Heart right ventricle (tissue), 16 donors: ENCODE results near the gene NRN1. TPM values are rescaled to one million over a fixed set of nuclear protein-coding genes. Genes with fewer than 3 reads are reported as not detected.

Source experiments
- ATAC-seq, 8 donors: fragments of 200-7000 bp; cut with Tn5 transposase; one replicate each; pipeline ENCODE4 v1.9.1; 2020; ENCODE audit warnings: mild to moderate bottlenecking in 8 of 8, moderate library complexity in 8 of 8, moderate number of reproducible peaks in 1 of 8
- DNase-seq, 2 donors: peaks; one replicate each; pipeline ENCODE4 v3.0.0-alpha.2; 2020
- H3K27ac ChIP-seq, 10 donors: fragments of 200-600 bp; sonication (generic) in 2 of 10; one replicate each; pipeline versions ENCODE4 v1.5.0 to v1.8.0; 2020 to 2022; ENCODE audit warnings: mild to moderate bottlenecking in 3 of 10
- H3K27me3 ChIP-seq, 7 donors: fragments of 200-600 bp; one replicate each; pipeline ENCODE4 v1.8.0; 2021 to 2022; ENCODE audit warnings: mild to moderate bottlenecking in 2 of 7
- H3K36me3 ChIP-seq, 9 donors: fragments of 200-600 bp; sonication (generic) in 1 of 9; one replicate each; pipeline versions ENCODE4 v1.5.0 to v1.8.0; 2020 to 2022; ENCODE audit warnings: mild to moderate bottlenecking in 2 of 9
- H3K4me1 ChIP-seq, 9 donors: fragments of 200-600 bp; sonication (generic) in 1 of 9; one replicate each; pipeline versions ENCODE4 v1.5.0 to v1.8.0; 2020 to 2022; ENCODE audit warnings: mild to moderate bottlenecking in 4 of 9
- H3K4me3 ChIP-seq, 10 donors: fragments of 200-600 bp; sonication (generic) in 2 of 10; one replicate each; pipeline versions ENCODE4 v1.5.0 to v1.8.0; 2020 to 2022; ENCODE audit warnings: mild to moderate bottlenecking in 7 of 10, moderate library complexity in 2 of 10
- H3K9me3 ChIP-seq, 11 donors: fragments of 200-600 bp in 10 of 11; sonication (generic) in 2 of 11; one replicate each; pipeline versions ENCODE4 v1.5.0 to v1.8.0; 2013 to 2022; ENCODE audit warnings: mild to moderate bottlenecking in 2 of 11, control low read depth in 1 of 11, moderate library complexity in 1 of 11
- CTCF ChIP-seq, 9 donors: fragments of 200-600 bp; sonication (generic) in 2 of 9; IDR thresholded peaks; one replicate each; pipeline versions ENCODE4 v1.5.0 to v1.8.0; 2021 to 2022; ENCODE audit warnings: antibody characterized with exemption in 9 of 9, mild to moderate bottlenecking in 5 of 9, moderate library complexity in 1 of 9
- WGBS, 2 donors: extraction: QIAGEN DNeasy Blood & Tissue Kit; methylation state at CpG; one replicate each; pipeline ENCODE4 v1.1.7; 2013; ENCODE audit warnings: inconsistent platforms in 1 of 2; 5-methylcytosine and 5-hydroxymethylcytosine counted together
- intact Hi-C, 10 donors: fragments of 100-400 bp; cut with DNase I; formaldehyde crosslinking; loops; one replicate each; pipeline versions ENCODE4 v1.11.1 to v1.14.2; 2022
- polyA plus RNA-seq, 2 donors: library from polyadenylated mRNA; stranded (reverse); fragments of 200-250 nt; gene quantifications; one replicate each; pipeline ENCODE4 v1.2.3, GENCODE V29; 2013
- total RNA-seq, 10 donors: library from RNA; stranded (reverse); fragmentation: NEBNext Ultra II Directional in 3 of 10; extraction: Animal tissue kit (Norgen Biotek cat#: 25700) in 3 of 10; gene quantifications; one replicate each; pipeline versions ENCODE4 v1.2.1 to v1.2.4, GENCODE V29; 2021 to 2023
- donor health status: Arrhythmogenic right ventricular cardiomyopathy.
- donor health status: ischemic (EF 13 %, LVEDD 7.1; RV severe dilation, severe dysfunction).
- donor health status: healthy with polysubstance abuse.
- donor health status: DM: no; HTN: yes; CAD: no.
- donor health status: DM: no; HTN: no; CAD: no.
- donor health status: ischemic (EF 25% LVEDD 6.9; RV normal size, moderate dysfunction).
- donor health status: ischemic (EF 25% LVEDD 5.7; RV mildly dilated, moderate dysfunction).
- donor health status: healthy.
- donor health status: DM: yes; HTN: yes; CAD: no.
- donor health status: Ischemic cardiomyopathy.
- donor health status: ischemic (EF 35%, LVEDD 5.7; RV mildly dilated, moderate dysfunction).
- donor health status: nonischemic (EF 11% LVEDD 7.7; RV severe dilation, severe dysfunction).
- donor health status: DM: yes; HTN: yes; CAD: no.
- donor health status: PGD.
- donor health status: ischemic (EF 29% LVEDD 5.4; RV normal size, mild dysfunction).
- donor health status: nonischemic (EF 23%, LVEDD 6.1; RV moderate dilation, normal function).

NRN1 gene
- total and polyA plus RNA-seq, 12 donors: 7.1 to 24.4 (median 12.7) TPM

DNA sequence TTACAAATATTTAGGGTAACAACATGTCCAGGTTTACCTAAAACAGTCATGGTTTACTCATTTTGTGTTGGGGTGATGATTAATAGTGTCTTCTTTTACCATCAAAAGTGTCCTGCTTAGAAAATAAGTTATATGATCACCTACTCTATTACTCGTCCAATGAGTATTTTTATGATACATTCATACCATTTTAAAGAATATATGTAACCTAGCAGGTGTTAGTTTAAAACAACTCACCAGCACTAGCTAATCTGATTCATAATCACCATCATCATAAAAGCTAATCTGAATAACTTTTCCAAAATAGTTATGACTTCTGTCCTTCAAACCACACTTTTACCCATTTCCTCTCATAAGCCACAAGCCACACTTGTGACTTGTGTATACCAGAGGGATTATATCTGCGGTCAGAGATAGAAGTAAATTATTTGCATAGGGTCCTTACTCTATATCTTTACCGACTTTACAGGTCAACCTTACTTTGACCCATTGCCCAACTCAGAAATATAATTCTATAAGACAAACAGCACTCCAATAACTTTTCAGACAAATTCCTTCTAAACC lies 33.3 kb upstream of the NRN1 start:
- peaks cover 0 to 21% (median 4%) of the 10 kb centered on the region in 7 donors for H3K27me3 ChIP-seq
- H3K4me3 ChIP-seq: no peak overlapping the region
- intact Hi-C loops: no loop called here
- no peak for ATAC-seq
- TF ChIP-seq CTCF (IDR thresholded peaks at IDR 0.05): no peak
- DNase-seq: no peak
- no peaks in the 10 kb centered on the region for H3K36me3 ChIP-seq
- 78 to 88% methylated on average over 3 of the region's 3 CpGs for WGBS, 2 donors
- H3K9me3 ChIP-seq: no peaks in the 10 kb centered on the region
- H3K27ac ChIP-seq: no peak overlapping the region
- H3K4me1 ChIP-seq: no peaks in the 10 kb centered on the region

DNA sequence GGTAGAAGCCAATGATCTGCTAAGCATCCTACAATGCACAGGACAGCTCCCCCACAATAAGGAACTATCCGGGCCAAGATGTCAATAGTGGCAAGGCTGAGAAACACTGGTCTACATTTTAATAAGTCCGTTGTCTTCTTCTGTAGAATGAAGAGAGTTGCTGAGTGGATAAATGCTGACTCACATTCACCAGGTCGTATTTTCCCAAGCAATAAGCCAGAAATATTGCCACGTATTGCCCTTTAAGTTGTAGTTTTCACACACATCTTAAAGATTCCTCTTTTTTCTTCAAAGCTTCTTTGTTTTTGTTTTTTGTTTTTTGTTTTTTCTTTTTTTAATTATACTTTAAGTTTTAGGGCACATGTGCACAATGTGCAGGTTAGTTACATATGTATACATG lies 30.5 kb upstream of the NRN1 start:
- peaks cover 0 to 21% (median 0%) of the 10 kb centered on the region in 7 donors for H3K27me3 ChIP-seq
- WGBS, 2 donors: 86 to 88% methylated on average over 4 of the region's 4 CpGs
- H3K4me3 ChIP-seq: no peak overlapping the region
- H3K4me1 ChIP-seq: peaks cover 0 to 7% (median 0%) of the 10 kb centered on the region in 9 donors
- no peak overlapping the region for H3K27ac ChIP-seq
- TF ChIP-seq CTCF (IDR thresholded peaks at IDR 0.05): no peak
- no peak for DNase-seq
- H3K36me3 ChIP-seq: no peaks in the 10 kb centered on the region
- H3K9me3 ChIP-seq: no peaks in the 10 kb centered on the region
- intact Hi-C loops: no loop called here
- ATAC-seq: no peak

- 57 to 64% methylated on average over 4 of the region's 4 CpGs for WGBS, 2 donors
- TF ChIP-seq CTCF (IDR thresholded peaks at IDR 0.05): no peak
- ATAC-seq (peak in 1 of 8 donors; percentile 26), DNase-seq (no peak)
- H3K4me1 ChIP-seq: peaks cover 0 to 8% (median 0%) of the 10 kb centered on the region in 9 donors
- intact Hi-C loops: no loop called here
- H3K27me3 ChIP-seq: no peaks in the 10 kb centered on the region
- no peaks in the 10 kb centered on the region for H3K36me3 ChIP-seq
- H3K4me3 ChIP-seq: no peak overlapping the region
- H3K9me3 ChIP-seq: no peaks in the 10 kb centered on the region
- peak overlapping the region in 1 of 10 donors; percentile 21 for H3K27ac ChIP-seq
Measured at GRCh38 chr6:6033858-6034257, 27.1 kb upstream of the NRN1 start.

- Histone ChIP-seq H3K4me1 (peaks cover 0 to 25% (median 6%) of the 10 kb centered on the region in 9 donors), H3K27ac (peak overlapping the region; percentile 21 to 87 (median 72)), H3K9me3 (no peaks in the 10 kb centered on the region), H3K27me3 (peaks cover 0 to 25% (median 3%) of the 10 kb centered on the region in 7 donors), H3K36me3 (no peaks in the 10 kb centered on the region), H3K4me3 (peak overlapping the region in 1 of 10 donors; percentile 24)
- DNase-seq (no peak), ATAC-seq (peak in 6 of 8 donors; percentile 49 to 79 (median 60))
- intact Hi-C loops: no loop called here
- 57 to 73% methylated on average over 2 of the region's 2 CpGs for whole genome bisulfite sequencing, 2 donors
- no peak for TF ChIP-seq CTCF (IDR thresholded peaks at IDR 0.05)
Measured at GRCh38 chr6:6026513-6027205, 19.9 kb upstream of the NRN1 start.
